Progenitor cell of endocrine pancreas (in vitro differentiated cells): ENCODE data around the gene CALML3. TPM values are rescaled to one million over a fixed set of nuclear protein-coding genes. Genes with fewer than 3 reads are reported as not detected.

Experiments
- DNase-seq: peaks from one replicate; pipeline ENCODE4 v3.0.0; 2021; ENCODE audit warnings: low spot score; ENCODE audit not compliant: unreplicated experiment
- H3K27ac Mint-ChIP-seq: 2 replicates; pipeline ENCODE4 v1.8.0; 2021; ENCODE audit warnings: mild to moderate bottlenecking, moderate library complexity, mixed read lengths
- H3K27me3 Mint-ChIP-seq: 2 replicates; pipeline ENCODE4 v1.8.0; 2021; ENCODE audit warnings: mixed read lengths
- H3K36me3 Mint-ChIP-seq: 2 replicates; pipeline ENCODE4 v1.8.0; 2022; ENCODE audit warnings: mixed read lengths; ENCODE audit not compliant: insufficient read depth
- H3K4me1 Mint-ChIP-seq: 2 replicates; pipeline ENCODE4 v1.8.0; 2021; ENCODE audit warnings: low read depth, mixed read lengths
- H3K4me3 Mint-ChIP-seq: 2 replicates; pipeline ENCODE4 v1.8.0; 2021; ENCODE audit warnings: low read depth, mild to moderate bottlenecking, moderate library complexity, mixed read lengths
- H3K9me3 Mint-ChIP-seq: 2 replicates; pipeline ENCODE4 v1.8.0; 2021; ENCODE audit warnings: low read depth, mixed read lengths
- total RNA-seq: library from RNA; stranded (reverse); gene quantifications from 2 replicates; pipeline ENCODE4 v1.2.1, GENCODE V29; 2021
- TF ChIP-seq, protein P1 (sequence below): fragments of 200-600 bp; sonication (generic); IDR thresholded peaks from one replicate; pipeline ENCODE4 v1.5.0; 2021; ENCODE audit warnings: antibody characterized with exemption, mild to moderate bottlenecking; ENCODE audit not compliant: unreplicated experiment

CALML3 gene
- total RNA-seq, 1 donor from 2014 or later = not detected

DNA sequence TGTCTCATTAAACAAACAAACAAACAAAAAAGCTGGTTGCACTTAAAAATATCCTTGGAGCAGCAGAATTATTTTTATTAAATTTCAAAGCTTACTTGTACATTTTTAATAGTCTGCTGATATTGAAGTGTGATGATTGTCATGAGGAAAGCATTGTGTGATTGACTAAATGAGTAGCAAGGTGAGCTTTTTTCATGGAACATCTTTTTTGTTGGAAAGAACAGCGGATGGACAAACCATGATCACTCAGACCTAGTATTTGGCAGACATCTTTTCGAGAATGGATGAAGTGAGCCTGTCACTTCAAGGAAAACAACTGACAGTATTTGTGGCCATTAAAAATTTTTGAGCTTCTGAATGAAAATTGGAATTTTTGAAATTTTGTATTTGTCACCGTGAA lies 5.7 kb upstream of the CALML3 start:
- Mint-ChIP-seq H3K4me3 (no peak overlapping the region), H3K4me1 (peaks cover 17% of the 10 kb centered on the region), H3K9me3 (peaks cover 3% of the 10 kb centered on the region), H3K27me3 (peaks cover 19% of the 10 kb centered on the region), H3K27ac (no peak overlapping the region), H3K36me3 (no peaks in the 10 kb centered on the region)
- DNase-seq = no peak
- TF ChIP-seq, protein P1, sequence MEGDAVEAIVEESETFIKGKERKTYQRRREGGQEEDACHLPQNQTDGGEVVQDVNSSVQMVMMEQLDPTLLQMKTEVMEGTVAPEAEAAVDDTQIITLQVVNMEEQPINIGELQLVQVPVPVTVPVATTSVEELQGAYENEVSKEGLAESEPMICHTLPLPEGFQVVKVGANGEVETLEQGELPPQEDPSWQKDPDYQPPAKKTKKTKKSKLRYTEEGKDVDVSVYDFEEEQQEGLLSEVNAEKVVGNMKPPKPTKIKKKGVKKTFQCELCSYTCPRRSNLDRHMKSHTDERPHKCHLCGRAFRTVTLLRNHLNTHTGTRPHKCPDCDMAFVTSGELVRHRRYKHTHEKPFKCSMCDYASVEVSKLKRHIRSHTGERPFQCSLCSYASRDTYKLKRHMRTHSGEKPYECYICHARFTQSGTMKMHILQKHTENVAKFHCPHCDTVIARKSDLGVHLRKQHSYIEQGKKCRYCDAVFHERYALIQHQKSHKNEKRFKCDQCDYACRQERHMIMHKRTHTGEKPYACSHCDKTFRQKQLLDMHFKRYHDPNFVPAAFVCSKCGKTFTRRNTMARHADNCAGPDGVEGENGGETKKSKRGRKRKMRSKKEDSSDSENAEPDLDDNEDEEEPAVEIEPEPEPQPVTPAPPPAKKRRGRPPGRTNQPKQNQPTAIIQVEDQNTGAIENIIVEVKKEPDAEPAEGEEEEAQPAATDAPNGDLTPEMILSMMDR = no peak

DNA sequence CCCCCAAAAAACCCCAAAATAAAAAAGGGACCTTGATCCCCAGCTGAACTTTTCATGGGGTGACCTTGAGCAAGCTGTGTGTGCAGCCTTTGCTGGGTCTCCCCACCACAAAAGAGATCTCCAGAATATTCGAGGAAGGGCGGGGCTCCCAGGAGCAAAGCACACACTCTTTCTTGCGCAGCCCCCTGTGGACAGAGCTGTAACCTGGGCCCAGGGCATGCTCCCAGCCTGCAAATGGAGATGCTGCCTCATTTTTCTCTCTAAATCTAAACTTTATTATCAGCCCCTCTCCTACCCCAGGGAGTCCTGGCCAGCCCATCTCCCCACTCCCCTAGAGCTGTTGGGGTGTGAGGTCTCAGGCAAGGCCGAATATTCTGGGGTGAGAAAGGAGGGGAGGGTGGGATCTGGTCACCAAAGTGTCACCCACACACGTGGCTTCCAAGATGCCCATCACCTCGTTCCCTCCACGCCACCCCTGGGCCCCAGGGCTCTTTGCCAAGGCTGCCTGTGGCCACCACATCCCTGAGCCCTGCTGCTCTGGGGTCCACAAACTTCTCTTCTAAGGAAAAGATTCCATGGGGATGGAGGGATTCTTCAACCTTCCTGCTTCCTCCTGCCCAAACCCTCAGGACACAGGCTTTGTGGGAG lies 1.7 kb upstream of the CALML3 start:
- Mint-ChIP-seq H3K36me3 (no peaks in the 10 kb centered on the region), H3K4me1 (peaks cover 11% of the 10 kb centered on the region), H3K9me3 (peaks cover 3% of the 10 kb centered on the region), H3K27me3 (peaks cover 3% of the 10 kb centered on the region), H3K4me3 (no peak overlapping the region), H3K27ac (no peak overlapping the region)
- TF ChIP-seq, protein P1 = no peak
- DNase-seq = no peak

DNA sequence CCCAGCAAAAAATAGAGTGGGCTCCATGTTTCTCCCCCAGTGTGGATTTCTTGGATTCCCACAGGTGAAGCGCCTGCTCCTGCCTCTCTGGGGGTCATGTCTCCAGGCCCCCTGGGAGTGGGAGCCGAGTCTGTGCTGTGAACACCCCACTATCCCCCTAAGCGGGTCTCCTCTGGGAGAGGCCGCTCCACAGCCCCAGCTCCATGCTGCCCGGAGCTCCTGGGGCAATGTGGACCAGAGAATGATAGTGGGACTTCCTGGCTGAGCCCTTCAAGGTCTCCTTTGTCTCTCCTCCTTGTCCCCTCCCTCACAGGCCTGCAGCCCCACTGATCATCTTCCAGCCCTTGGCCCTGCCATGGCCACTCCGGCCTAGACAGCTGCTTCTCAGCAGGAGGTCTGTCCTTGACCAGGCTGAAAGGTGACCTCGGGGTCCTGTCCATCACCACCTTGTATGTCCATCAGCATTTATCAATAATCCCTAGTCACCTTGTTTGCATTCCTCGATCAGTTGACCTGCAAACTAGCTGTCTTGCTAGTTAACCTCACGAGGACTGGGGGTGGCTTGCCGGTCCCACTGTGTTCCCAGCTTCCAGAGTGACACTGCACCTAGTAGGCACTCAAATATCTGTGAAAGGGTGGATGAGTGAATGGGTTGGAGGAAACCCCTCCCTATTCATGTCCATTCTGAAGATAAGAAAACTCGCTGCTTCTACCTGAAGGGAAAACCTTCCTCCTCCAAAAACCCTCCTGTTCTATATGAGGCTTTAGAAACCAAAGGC lies 776 bp upstream of the CALML3 start:
- H3K4me1 Mint-ChIP-seq = peaks cover 11% of the 10 kb centered on the region
- no peak overlapping the region for H3K4me3 Mint-ChIP-seq
- TF ChIP-seq, protein P1 = no peak
- peak overlapping the region; percentile 47 for H3K27ac Mint-ChIP-seq
- peaks cover 3% of the 10 kb centered on the region for H3K9me3 Mint-ChIP-seq
- H3K27me3 Mint-ChIP-seq = peaks cover 3% of the 10 kb centered on the region
- no peaks in the 10 kb centered on the region for H3K36me3 Mint-ChIP-seq
- DNase-seq = no peak

DNA sequence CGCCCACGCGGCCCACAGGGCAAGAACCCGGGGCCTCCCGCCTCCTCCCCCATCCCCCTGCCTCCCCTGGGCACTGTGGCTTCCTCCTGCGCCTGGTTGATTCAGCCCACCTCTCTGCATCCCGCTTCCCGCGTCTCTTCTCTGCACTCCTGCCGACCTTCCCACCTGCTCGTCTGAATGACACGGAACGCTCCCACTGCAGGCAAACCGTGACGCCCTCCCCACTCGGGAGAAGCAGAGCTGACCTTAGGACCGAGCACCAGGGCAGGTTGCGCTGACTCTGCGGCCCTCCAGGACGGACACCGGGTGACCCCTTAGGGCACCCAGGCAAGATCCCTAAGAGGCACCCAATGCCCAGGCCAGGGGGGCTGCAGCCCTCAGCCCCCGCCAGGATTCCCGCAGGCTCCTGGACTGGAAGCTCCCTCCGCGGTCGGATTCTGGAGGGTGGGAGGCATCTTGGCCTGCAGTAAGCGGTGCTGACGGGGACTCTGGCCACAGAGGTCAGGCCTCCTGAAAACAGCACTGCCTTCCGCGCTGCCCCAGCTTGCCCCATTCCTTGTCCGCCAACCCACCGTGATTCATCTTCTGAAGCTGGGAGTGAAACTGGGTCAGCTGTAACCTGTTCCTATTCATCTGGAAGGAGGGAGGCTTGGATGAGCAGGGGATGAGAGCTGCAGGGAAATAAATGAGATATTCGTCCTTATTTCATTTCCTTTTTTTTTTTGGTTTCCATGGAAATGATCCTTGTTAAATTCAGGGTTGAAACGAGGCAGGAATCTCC lies 990 bp downstream of the CALML3 start:
- H3K4me1 Mint-ChIP-seq = peaks cover 11% of the 10 kb centered on the region
- H3K4me3 Mint-ChIP-seq = no peak overlapping the region
- H3K36me3 Mint-ChIP-seq = no peaks in the 10 kb centered on the region
- H3K27me3 Mint-ChIP-seq = peaks cover 3% of the 10 kb centered on the region
- DNase-seq = no peak
- TF ChIP-seq, protein P1 = no peak
- H3K27ac Mint-ChIP-seq = no peak overlapping the region
- H3K9me3 Mint-ChIP-seq = no peaks in the 10 kb centered on the region

DNA sequence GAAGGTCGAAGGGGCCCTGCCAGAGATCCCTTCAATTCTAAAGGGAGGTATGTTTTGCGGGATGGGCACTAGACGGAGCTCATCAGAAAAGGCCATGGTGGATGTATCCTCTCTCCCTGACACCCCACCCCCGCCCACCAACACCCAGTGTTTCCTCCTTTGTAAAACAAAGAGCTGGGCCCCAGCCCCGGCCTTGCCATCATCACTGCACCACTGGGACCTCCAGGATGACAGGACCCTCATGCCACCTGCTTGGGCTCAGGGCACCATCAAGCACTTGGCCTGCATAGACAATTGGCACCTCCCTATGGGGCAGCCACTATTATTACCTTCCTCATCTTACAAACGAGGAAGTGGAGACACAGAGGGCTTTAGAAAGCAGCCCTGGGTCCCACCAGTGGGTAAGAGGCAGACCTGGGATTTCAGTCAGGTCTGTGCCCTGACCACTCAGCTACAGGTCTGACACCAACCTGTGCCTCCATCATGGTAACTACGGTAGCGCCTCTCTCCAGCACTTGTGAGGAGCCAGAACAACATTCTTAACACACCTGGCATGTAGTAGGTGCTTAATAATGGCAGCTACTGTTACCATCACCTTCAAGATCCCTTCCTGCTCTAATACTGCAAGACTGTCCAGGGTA lies 2.0 kb downstream of the CALML3 start:
- DNase-seq = no peak
- TF ChIP-seq, protein P1 = no peak
- Mint-ChIP-seq H3K4me1 (peaks cover 11% of the 10 kb centered on the region), H3K27ac (peak overlapping the region; percentile 62), H3K9me3 (no peaks in the 10 kb centered on the region), H3K4me3 (no peak overlapping the region), H3K27me3 (peaks cover 3% of the 10 kb centered on the region), H3K36me3 (no peaks in the 10 kb centered on the region)
